ENCODE measurements around the gene MYD88.

DNA sequence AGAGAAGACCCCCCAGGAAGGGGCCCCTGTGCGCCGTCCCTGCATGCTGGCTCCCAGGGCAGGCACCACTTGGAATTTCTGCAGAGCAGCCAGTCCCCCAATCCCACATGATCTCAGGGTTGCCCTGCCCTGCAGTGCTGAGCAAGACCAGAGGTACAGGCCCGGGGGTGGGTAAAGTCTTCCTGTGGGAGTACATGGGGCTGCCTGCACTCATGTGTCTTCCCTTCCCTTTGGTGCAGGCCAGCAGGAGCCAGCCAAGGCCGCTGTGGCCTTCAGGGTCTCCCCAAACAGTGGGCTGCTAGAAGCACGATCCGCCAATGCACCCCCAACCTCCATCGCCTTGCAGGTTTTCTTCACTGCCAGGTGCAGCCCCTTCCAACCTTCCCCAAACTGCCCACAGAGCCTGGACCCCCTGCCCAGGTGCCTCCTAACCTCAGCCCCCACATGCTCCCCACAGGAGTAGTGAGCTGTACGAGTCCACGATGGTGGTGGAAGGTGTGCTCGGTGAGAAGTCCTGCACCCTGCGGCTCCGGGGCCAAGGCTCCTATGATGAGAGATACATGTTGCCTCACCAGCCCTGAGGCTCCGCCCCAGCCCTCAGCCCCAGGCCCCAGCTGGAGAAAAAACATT is 16.5 kb upstream of the MYD88 start:
- TF ChIP-seq POLR2AphosphoS5 (IDR thresholded peaks at IDR 0.05; ENCODE audit: low read depth, low read length) (no peak), FOXP2 (optimal IDR thresholded peaks at IDR 0.05; ENCODE audit: borderline replicate concordance, extremely low read depth, extremely low read length, insufficient read depth) (no peak)
- TF ChIP-seq, protein P1, sequence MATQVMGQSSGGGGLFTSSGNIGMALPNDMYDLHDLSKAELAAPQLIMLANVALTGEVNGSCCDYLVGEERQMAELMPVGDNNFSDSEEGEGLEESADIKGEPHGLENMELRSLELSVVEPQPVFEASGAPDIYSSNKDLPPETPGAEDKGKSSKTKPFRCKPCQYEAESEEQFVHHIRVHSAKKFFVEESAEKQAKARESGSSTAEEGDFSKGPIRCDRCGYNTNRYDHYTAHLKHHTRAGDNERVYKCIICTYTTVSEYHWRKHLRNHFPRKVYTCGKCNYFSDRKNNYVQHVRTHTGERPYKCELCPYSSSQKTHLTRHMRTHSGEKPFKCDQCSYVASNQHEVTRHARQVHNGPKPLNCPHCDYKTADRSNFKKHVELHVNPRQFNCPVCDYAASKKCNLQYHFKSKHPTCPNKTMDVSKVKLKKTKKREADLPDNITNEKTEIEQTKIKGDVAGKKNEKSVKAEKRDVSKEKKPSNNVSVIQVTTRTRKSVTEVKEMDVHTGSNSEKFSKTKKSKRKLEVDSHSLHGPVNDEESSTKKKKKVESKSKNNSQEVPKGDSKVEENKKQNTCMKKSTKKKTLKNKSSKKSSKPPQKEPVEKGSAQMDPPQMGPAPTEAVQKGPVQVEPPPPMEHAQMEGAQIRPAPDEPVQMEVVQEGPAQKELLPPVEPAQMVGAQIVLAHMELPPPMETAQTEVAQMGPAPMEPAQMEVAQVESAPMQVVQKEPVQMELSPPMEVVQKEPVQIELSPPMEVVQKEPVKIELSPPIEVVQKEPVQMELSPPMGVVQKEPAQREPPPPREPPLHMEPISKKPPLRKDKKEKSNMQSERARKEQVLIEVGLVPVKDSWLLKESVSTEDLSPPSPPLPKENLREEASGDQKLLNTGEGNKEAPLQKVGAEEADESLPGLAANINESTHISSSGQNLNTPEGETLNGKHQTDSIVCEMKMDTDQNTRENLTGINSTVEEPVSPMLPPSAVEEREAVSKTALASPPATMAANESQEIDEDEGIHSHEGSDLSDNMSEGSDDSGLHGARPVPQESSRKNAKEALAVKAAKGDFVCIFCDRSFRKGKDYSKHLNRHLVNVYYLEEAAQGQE (IDR thresholded peaks at IDR 0.05; ENCODE audit: insufficient read depth in 1 of 2, low read depth in 2 of 2, low read length in 2 of 2), result no peak

All from PFSK-1 (cell line).